Erythroblast (primary cell): Measurements from ENCODE around the gene MTSS2.

Experiments
- GATA1 ChIP-seq: IDR thresholded peaks from 2 replicates; pipeline ENCODE4 v1.6.1; 2011; ENCODE audit warnings: low read depth, mild to moderate bottlenecking, control low read depth, low read length, moderate library complexity
- POLR2A ChIP-seq: IDR thresholded peaks from 2 replicates; pipeline ENCODE4 v1.6.1; 2011; ENCODE audit warnings: mild to moderate bottlenecking, low read length

GRCh38 chr16:70724146-70725023, 38.5 kb upstream of the MTSS2 start:
- no peak for TF ChIP-seq POLR2A
- no peak for TF ChIP-seq GATA1
